ENCODE results near the gene CDH8.

Gene CDH8

DNA sequence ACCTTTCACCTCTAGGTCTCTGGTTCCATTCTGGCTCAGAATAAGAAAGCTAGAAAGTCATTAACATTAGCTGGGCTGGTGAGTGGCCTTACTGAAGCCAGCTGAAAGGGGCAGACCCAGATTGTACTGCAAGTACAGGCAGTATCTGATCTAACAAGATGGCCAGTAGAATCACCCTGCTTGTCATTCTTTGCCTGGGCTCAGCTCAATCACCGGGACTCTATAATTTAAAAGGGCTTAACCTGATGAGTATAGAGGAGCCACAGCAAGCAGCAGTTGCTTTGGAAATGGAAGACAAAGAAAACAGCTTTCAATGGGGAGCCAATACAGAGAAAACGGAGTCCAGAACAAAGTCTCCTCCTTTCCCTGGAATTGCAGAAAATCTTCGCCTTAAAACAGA, 13.6 kb downstream of the CDH8 start:
- DNase-seq = no peak

DNA sequence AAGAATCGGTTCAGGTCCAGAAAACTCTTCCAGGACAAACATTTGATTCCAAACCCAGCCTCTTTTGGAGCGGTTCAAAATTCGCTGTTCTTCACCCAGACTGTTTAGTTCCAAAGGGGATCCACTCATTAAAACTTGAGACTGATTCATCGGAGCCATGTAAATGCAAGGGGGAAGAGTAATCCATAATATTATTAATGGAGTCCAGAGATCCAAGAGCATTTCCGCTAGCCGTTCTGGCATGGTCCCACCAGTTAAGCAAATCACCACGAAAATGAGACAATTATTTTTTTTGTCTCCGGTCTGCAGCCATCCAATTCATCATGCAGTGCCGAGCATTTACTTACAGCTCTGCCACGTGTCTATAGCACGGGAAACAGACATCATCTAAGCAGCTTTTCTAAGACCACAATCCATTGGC, 15.1 kb downstream of the CDH8 start:
- DNase-seq = no peak

DNA sequence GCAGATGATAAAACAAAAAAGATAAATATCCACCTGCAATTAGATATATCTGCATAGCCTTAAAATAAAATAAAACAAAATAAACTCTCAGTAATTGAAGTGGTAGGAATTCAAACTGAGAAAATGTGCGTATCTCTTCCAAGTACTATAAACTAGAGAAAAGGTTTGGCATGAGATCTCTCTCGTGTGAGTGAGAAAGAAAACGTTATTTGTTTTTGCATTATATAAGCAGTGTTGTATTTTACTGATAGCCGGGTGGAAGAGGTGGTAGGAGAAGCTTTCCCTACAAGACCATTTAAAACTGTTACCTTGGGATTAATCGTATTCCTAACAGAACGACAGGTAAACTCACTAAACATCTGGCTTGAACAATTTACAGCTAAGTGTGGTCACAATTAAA, 15.6 kb downstream of the CDH8 start:
- no peak for DNase-seq

DNA sequence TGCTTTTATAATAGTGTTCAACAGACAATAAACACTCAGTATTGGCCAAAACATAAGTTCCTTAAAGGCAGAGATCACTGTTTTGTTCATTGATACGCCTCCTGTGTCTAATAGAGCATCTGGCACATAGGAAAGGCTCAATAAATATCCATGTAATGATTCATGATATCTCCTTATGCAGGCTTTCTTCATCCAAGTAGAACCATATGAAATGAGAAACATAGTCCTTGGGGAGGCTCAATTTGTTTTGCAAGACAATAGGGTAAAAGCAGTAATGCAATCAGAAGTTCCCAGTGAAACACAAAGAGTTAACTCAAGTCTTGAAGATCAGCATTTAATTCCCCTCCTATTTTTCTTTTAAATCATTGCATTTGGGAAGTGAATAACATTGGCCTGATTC, 16.4 kb downstream of the CDH8 start:
- DNase-seq = no peak

DNA sequence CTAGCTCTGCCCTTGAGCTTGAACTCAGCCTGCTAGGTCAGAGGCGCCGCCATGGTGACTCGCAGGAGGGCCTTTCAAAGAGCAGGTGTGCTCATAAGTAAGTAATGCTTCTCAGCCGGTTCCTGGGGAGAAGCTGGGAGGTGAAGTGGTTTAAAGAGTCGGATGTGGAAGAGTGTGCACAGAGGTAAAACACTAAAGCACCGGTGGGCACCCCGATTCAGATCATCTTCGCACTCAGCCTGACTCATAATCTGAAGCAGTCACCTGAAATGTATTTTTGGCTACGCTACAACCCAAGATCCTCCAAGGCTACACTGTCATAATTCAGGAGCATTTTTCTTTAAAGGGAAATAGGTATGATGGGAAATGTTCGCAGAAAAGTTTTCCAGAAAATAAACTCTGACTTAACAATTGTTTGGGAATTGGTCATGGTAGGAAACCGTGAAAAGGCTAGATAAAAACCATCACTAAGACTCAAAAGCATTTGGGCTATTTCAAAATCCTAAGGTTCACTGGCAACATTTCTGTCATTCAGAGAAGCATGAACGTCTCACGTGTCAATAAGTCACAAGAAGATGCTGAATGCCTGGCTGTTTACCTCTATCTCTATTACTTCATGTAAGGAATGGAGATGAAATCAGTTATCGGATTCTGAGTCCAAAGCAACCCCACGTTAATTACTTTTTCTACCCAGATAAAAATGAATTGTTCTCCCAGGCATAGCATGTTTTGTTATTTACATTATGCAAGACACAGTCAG, 17.8 kb downstream of the CDH8 start:
- DNase-seq = no peak

DNA sequence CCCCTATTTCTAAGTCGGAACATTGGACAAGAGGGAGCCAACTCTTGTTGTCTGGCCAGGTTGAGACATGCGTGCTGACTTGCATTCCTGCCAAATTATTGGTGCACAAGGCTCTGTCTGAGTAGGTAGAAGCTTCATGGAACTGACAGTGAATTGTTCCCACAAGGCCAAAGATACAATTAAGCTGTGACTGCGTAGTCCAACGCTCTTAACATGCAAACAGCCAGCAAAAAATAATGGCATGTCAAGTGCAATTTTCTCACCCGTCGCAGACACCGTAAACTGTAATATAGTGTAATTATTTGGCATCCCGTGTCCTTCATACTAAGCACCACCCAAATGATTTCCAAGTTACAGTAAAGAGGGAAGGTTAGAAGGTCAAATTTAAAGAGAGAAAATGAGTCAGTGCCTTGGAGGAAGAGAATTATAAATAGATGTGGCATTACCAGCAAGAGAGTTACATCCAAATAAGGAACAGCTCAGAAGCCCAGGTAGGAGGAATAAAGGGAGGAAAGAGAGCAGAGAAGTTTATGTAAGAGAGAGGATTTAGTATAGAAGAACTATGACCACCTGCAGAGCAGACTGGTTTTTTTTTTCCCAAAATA, 21.8 kb downstream of the CDH8 start:
- no peak for DNase-seq

DNA sequence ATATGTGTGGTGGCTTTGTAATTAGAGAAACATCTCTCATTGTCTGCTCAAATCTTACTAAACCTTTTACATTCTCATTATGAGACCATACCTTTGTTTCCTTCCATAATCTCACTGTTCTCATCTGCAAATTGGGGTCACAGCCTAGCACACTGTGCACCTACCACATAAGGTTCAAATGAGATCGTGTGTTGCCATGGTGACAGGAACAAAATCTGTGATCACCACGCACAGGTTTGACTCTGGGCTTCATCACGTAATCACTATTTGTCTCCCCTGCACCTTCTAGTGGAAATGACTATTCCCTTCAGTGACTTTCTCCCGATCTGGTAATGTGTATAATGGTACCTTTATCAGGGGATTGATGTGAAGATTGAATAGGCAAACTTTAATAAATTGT, 26.1 kb downstream of the CDH8 start:
- DNase-seq = no peak

DNA sequence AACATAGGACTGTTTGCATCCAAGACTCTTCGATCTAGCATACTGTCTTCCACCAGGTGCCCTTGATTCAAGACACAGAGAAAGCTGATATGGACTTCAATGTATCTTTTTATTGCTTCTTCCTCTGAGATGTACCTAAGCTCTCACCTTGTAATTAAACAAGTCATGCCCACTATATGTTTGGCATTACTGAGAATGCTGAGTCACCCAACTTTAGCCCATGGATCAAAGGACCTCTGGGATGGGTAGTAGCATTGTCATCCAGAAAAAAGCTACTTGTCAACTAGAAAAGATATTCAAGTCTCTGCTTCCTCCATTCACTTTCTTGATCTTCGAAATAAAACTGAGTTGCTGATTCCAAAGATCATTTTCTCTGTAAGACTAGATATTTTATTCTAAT, 37.8 kb downstream of the CDH8 start:
- no peak for DNase-seq

DNA sequence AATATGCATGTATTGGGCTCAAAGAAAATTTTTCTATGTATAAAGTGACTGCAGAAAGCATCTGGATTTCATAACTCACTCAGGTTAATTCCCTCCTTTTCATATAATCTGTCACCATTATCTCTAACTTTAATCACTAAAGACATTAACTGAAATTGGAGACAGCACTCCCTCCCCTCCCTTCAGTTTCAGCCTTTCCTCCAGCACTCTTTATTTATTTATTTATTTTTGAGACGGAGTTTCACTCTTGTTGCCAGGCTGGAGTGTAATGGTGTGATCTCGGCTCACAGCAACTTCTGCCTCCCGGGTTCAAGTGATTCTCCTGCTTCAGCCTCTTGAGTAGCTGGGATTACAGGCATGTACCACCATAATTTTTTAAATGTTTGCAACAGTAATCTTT, 43.1 kb downstream of the CDH8 start:
- no peak for DNase-seq

DNA sequence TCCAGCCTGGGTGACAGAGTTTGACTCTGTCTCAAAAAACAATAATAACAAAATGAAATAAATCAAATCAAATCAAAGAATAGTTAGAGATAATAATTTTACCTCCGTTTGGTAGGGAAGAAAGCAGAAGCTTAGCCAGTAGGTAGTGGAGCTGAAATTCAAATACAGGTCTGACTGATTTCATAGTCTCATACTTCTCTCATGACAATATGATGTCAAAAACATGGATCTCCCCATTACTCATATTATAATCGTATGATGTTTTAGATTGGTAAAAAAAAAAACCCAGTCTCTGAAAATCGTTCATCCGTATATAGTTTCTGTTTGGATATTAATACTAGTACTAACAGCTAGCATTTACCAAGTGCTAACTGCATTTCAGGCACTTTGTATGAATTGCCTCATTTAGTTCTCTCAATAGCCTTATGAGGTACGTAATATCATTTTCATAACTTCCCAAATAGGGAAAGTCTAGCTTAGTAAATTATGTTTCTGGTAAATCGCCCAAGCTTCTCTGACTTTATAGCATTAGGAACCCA, 48.7 kb downstream of the CDH8 start:
- no peak for DNase-seq

DNA sequence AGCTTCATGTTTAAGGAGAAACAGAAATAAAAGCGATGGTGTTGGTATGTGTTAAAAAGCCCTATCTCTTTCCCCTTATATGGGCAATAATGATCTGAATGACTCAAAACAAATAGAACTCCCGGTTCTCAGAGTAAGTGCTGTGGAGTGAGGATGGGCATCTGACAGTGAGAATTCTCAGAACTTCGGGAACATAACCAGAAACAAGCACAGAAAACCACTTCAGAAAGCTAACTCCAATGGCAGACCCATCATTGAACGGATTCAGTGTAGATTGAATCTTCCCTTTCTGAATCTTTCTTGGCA, 67.2 kb downstream of the CDH8 start:
- DNase-seq = no peak

DNA sequence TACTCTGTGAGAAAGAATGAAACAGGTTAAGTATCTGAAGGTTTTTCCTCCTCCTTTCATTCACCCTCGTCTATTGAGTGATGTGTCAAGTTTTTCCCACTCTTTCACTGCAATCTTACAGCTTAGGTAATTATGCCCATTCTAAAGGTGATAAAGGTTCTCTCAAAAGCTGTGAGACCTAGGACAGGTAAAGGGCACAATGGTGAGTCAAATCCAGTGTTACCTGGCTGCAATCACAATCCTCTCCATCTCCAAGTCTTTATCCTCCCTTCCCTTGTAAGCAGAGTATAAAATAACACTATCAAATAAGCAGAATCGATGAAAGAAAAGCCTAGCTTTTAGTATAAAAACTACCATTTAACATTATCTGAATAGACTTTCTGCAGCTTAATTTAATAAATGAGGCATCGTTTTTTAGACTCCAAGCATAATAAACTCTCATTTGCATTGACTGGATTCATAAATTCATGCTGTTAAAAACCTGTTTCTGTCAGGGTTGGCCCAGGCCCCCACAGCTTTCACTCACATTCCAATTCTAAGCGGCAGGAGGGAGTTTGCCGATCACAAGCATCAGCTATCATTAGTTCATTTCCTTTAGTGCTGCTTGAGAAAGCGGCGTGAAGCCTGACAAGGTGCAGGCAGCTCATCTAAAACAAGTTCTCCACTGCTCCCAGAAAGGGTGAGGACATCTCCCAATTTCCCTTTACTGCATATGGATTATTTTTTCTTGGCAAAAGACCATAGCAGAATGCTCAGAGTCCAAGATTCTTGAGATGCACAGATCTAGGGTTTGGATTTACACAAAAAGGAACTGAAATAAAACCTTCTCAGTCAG, 67.8 kb downstream of the CDH8 start:
- no peak for DNase-seq

DNA sequence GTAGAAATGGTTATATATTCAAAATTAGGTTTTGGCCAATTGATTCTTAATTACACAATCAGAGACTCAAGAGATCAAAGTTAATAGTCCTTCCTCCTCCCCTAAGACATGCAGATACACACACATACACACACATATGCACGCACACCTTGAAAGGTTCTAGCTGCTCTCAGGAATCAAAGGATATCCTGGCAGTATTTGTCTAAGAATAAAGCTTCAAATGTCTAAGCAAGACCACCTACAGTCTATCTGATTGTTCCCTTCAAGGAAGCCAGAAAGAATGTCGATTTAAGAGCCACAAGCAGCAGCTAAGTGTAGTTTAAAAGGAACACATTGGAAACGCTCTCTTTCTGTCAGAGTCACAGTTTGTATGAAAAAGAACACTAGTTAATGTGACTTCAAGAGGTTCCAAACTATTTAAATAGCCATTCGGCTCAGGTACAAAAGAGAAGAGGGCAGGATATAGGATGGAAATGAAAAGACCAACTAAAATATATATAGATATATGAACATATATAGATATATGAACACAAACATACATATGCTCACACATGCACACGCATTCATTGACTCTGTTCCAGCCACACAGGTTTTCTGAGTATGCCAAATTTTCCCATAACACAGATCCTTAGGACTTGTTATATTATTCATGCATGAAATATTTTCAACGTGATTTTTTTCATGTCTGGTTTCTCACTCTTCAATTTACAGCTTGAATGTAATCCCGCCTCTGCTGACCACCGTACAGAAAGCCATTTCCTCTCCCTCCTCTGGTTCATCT, 79.0 kb downstream of the CDH8 start:
- DNase-seq = no peak

DNA sequence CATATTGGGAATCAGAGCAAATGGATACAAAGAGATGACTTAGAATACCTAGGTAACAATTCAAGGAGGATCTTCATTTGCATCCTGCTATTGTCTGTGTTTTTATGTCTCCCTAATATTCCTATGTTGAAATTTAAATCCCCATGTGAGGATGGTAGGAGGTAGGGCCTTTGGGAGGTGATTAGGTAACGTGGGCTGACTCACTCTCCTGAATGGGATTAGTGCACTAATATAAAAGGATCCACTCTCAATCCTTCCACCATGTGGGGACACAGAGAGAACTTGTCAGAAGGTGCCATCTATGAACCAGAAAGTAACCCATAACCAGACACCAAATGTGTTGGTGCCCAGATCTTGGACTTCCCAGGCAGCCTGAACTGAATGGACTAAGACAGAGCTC, 83.4 kb downstream of the CDH8 start:
- no peak for DNase-seq

DNA sequence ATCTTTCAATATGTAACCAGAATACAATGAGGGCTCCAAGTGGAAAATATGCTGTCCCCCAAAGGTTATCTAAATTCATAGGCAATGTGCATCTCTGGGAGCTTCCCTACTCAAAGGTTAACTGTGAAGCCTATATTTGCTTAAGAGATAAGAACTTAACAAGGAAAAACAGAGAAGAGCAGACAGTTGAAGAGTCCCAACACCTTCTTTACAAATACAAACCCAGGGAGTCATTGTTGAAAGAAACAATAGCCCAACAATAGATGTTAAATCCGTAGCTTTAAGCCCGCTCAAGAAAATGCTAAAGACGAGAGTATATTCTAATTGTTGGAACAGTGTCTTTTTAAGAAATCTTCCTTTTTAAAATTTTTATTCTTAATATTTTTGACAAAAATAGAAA, 87.8 kb downstream of the CDH8 start:
- no peak for DNase-seq

DNA sequence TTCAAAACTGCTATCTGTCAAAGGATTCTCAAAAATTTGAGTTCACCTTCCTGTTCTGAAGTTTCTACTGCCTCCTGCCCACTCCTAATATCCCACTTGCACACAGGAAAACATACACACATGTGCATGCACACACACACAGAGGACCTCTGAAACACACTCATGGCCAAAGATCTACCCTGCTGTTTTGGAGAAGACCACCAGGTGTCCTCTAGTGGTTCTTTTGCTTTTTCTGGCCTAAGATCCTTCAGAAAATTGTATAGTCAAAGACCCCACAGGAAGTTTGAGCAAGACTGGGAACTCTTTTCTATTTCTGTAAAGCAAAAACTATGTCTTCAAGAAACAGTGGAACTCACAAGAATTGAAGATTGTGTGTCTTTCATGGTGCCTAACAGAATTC, 90.2 kb downstream of the CDH8 start:
- DNase-seq = no peak

DNA sequence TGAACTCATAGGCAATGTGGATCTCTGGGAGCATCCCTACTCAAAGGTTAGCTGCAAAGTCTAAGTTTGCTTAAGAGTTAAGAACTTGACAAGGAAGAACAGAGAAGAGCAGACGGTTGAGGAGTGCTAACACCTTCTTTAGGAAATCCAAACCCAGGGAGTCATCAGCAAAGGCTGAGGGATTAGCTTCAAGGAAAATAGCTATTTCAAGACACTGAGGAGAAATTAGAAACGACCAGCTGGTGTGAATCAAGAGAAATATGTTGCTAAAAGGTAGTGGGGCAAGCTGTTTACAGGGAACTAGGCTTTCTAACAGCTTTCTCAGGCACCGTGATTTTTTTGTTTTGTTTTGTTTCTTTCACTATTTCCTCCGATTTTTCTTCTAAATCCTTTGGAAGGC, 90.7 kb downstream of the CDH8 start:
- DNase-seq = no peak

DNA sequence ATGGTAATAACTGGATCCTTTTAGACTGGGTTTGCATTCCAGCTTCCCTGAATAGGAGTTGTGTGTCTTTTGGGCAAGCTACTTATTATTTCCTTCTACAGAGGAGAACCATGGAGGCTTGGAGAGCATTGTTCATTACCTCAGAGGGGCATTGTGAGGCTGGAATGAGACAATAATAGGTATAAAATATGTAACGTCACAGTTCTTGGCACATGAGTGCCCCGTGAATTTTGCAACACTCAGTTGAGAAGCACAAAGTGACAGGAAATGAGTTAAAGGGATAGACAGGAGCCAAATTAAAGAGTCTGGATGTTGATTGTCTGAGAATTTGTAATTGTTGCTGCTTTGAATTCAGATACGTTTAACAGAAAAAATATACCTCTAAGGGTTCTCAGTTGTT, 92.2 kb downstream of the CDH8 start:
- DNase-seq = no peak

DNA sequence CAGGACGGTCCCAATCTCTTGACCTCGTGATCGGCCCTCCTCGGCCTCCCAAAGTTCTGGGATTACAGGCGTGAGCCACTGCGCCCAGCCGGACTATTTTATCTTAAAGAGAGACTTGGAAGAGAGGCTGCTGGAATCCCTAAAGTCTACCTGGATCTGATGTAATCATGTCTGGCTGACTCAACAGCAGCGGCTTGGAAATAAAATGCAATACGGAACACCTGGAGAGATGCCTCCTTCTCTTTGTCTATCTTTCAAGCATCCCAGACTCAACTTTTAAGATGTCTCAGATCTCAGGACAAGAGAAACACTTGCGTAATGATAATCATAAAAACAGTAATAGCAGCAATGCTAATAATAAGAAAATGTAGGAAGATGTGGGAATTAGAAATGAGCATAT, 95.6 kb downstream of the CDH8 start:
- no peak for DNase-seq

DNA sequence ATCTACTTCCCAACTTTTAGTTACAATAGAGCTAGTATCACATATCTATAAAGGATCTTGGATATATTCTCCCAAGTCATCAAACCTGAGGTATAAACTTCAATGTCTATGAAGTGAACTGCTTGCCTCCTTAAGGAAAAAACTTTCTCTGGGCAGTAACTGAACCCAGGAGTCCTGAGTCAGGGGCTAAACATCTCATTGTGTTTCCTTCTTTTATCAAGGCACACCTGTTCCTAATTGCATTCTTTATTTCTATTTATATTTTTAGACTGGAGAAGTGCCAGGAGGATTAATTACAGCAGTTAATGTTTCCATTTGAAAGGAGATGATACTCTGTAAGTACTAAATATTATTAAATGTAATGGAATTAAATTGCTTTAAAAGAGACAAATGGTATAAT, 98.6 kb downstream of the CDH8 start:
- no peak for DNase-seq

DNA sequence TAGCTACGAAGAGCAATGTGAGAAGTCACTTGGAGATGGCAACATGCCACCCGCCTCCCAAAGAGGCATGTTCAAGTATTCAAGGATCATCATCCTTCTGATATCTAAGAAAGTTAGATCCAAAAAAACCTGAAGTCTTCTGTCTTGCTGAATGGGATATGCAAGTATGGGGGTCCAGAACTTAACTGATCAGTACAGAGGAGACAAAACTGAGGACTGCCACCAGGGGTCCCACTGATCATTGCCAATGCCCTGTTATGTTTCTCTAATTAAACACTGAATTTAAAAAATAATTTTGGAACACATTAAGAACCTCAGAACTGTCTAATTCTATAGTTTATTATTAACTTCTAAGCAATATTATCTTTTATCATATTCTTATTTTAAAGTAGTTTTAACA, 99.7 kb downstream of the CDH8 start:
- DNase-seq = no peak

DNA sequence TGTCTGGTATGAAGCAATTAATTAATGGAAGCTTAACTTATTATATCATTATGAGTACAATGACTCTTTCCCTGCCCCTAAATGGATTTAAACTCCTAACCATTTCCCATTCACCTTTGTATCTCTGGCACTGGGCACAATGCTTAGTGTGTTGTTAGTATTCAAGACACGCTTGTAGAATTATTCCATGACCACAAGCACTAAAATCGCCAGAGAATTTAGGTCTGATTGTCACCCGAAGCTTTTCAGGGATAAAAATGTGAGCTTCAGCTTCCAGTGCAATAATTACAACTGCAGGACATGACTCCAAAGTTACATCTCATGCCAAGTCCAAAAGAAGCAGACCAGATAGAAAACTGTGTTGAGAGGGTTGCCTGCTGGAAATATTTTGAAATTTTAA, 101.6 kb downstream of the CDH8 start:
- no peak for DNase-seq

DNA sequence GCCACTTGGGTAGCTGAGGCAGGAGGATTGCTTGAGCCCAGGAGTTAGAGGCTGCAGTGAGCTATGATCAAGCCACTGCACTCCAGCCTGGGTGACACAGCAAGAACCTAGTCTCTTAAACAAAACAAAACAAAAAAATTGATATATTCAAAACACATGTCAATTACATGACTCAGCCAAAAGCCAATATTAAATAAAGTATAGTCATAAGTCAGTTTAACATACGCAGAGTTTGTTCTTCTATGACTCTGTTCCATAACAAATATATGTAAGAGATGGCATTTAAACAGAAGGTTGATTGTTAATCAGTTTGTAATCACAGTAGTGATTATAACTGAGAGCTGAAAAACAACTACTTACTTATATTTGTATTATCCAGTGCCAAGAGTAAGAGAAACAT, 106.5 kb downstream of the CDH8 start:
- DNase-seq = no peak
